GM19438 (cell line): Measurements from ENCODE around the gene CUEDC1.
A peak's percentile ranks its signal among the peaks of the same experiment; 100 is the strongest.
"Not testable (repeated sequence)": the region's sequence is repeated elsewhere in the genome, so short reads cannot be mapped to it uniquely, and the experiment has no call there.

Experiments used
- ATAC-seq: cut with Tn5 transposase; IDR thresholded peaks from one replicate; pipeline ENCODE4 v1.9.1; 2021; ENCODE audit warnings: low read depth; ENCODE audit not compliant: unreplicated experiment

CUEDC1 gene

GRCh38 chr17:57941384-57942370 lies 13.5 kb downstream of the CUEDC1 start:
- no peak for ATAC-seq

GRCh38 chr17:57940653-57941329 lies 14.4 kb downstream of the CUEDC1 start:
- no peak for ATAC-seq

GRCh38 chr17:57940231-57940630 lies 15.0 kb downstream of the CUEDC1 start:
- no peak for ATAC-seq

- ATAC-seq = peak; percentile 79
Observed at GRCh38 chr17:57939797-57940196, 15.4 kb downstream of the CUEDC1 start.

- no peak for ATAC-seq
Observed at GRCh38 chr17:57938061-57938502, 17.1 kb downstream of the CUEDC1 start.

- no peak for ATAC-seq
Observed at GRCh38 chr17:57937492-57937891, 17.7 kb downstream of the CUEDC1 start.

GRCh38 chr17:57935833-57936807 lies 19.1 kb downstream of the CUEDC1 start:
- no peak for ATAC-seq

GRCh38 chr17:57931488-57932137 lies 23.6 kb downstream of the CUEDC1 start:
- no peak for ATAC-seq

GRCh38 chr17:57930239-57930638 lies 25.0 kb downstream of the CUEDC1 start:
- no peak for ATAC-seq

GRCh38 chr17:57929386-57929785 lies 25.8 kb downstream of the CUEDC1 start:
- no peak for ATAC-seq

- ATAC-seq = no peak
Observed at GRCh38 chr17:57928928-57929327, 26.3 kb downstream of the CUEDC1 start.

GRCh38 chr17:57927048-57927723 lies 28.0 kb downstream of the CUEDC1 start:
- no peak for ATAC-seq

- ATAC-seq = no peak
Observed at GRCh38 chr17:57926723-57927047, 28.5 kb downstream of the CUEDC1 start.

GRCh38 chr17:57925361-57925990 lies 29.7 kb downstream of the CUEDC1 start:
- ATAC-seq = no peak

- no peak for ATAC-seq
Observed at GRCh38 chr17:57924677-57925076, 30.5 kb downstream of the CUEDC1 start.

GRCh38 chr17:57923182-57923872 lies 31.9 kb downstream of the CUEDC1 start:
- no peak for ATAC-seq

GRCh38 chr17:57922745-57923144 lies 32.5 kb downstream of the CUEDC1 start:
- not testable (repeated sequence) for ATAC-seq

- no peak for ATAC-seq
Observed at GRCh38 chr17:57920916-57921703, 34.1 kb downstream of the CUEDC1 start.
